Neural cell (in vitro differentiated cells): Measurements from ENCODE around the gene CAMKMT. TPM values are rescaled to one million over a fixed set of nuclear protein-coding genes. Genes with fewer than 3 reads are reported as not detected.

Experiments used
- H2AFZ ChIP-seq: fragments of 200-600, 300-800 bp; sonication (generic), shearing (Covaris generic); 2 replicates; pipeline ENCODE4 v1.6.0; 2014; ENCODE audit warnings: low read depth, mild to moderate bottlenecking, antibody characterized with exemption, low read length, moderate library complexity
- H3F3A ChIP-seq: fragments of 200-600 bp; shearing (Covaris generic); 2 replicates; pipeline ENCODE4 v1.6.1; 2016; ENCODE audit warnings: mild to moderate bottlenecking, moderate library complexity, mixed read lengths, antibody characterized with exemption, low read length; ENCODE audit not compliant: insufficient read depth, poor library complexity, severe bottlenecking
- H3K27ac ChIP-seq: fragments of 200-600, 300-800 bp; sonication (generic), shearing (Covaris generic); 2 replicates; pipeline ENCODE4 v1.5.1; 2014; ENCODE audit warnings: mild to moderate bottlenecking, low read length, moderate library complexity
- H3K27me3 ChIP-seq: fragments of 300-800, 200-600 bp; sonication (generic), shearing (Covaris generic); 2 replicates; pipeline ENCODE4 v1.6.0; 2014; ENCODE audit warnings: mild to moderate bottlenecking, low read depth, low read length, moderate library complexity; ENCODE audit not compliant: insufficient read depth
- H3K36me3 ChIP-seq: fragments of 300-800, 200-600 bp; sonication (generic), shearing (Covaris generic); 2 replicates; pipeline ENCODE4 v1.5.1; 2014; ENCODE audit warnings: mild to moderate bottlenecking, antibody characterized with exemption, low read length, moderate library complexity; ENCODE audit not compliant: insufficient read depth
- H3K4me2 ChIP-seq: fragments of 300-800, 200-600 bp; sonication (generic), shearing (Covaris generic); 2 replicates; pipeline ENCODE4 v1.6.0; 2014; ENCODE audit warnings: mild to moderate bottlenecking, low read length
- H3K4me3 ChIP-seq: fragments of 300-800, 200-600 bp; sonication (generic), shearing (Covaris generic); 2 replicates; pipeline ENCODE4 v1.5.1; 2014; ENCODE audit warnings: mild to moderate bottlenecking, low read length, moderate library complexity
- H3K79me2 ChIP-seq: fragments of 200-600 bp; shearing (Covaris generic); replicated peaks from 2 replicates; pipeline ENCODE4 v1.6.0; 2014; ENCODE audit warnings: mild to moderate bottlenecking, low read length, moderate library complexity; ENCODE audit not compliant: insufficient read depth
- H3K9ac ChIP-seq: fragments of 300-800, 200-600 bp; sonication (generic), shearing (Covaris generic); 2 replicates; pipeline ENCODE4 v1.6.1; 2016; ENCODE audit warnings: mild to moderate bottlenecking, low read length, mixed read lengths
- H3K9me2 ChIP-seq: fragments of 200-600 bp; shearing (Covaris generic); 2 replicates; pipeline ENCODE4 v1.6.1; 2016; ENCODE audit warnings: mild to moderate bottlenecking, low read length, mixed read lengths; ENCODE audit not compliant: insufficient read depth
- H3K9me3 ChIP-seq: fragments of 200-600, 300-800 bp; sonication (generic), shearing (Covaris generic); 2 replicates; pipeline ENCODE4 v1.6.1; 2016; ENCODE audit warnings: mild to moderate bottlenecking, mixed run types, low read length, moderate library complexity, mixed read lengths
- H4K20me1 ChIP-seq: fragments of 200-600 bp; shearing (Covaris generic); 2 replicates; pipeline ENCODE4 v1.6.1; 2016; ENCODE audit warnings: mild to moderate bottlenecking, mixed run types; ENCODE audit not compliant: insufficient read depth
- EP300 ChIP-seq: fragments of 450-650 bp; conservative IDR thresholded peaks from 2 replicates; pipeline ENCODE4 v1.6.1; 2014; ENCODE audit warnings: antibody characterized with exemption, mild to moderate bottlenecking, moderate library complexity; ENCODE audit not compliant: poor library complexity, severe bottlenecking
- EZH2 ChIP-seq: fragments of 200-600, 300-800 bp; shearing (Covaris generic), sonication (generic); IDR thresholded peaks from 2 replicates; pipeline ENCODE4 v1.6.1; 2014; ENCODE audit warnings: antibody characterized with exemption, low read length, borderline replicate concordance, mild to moderate bottlenecking; ENCODE audit not compliant: insufficient read depth, poor library complexity, severe bottlenecking
- MXI1 ChIP-seq: fragments of 450-650 bp; conservative IDR thresholded peaks from 2 replicates; pipeline ENCODE4 v1.6.1; 2014; ENCODE audit warnings: antibody characterized with exemption, mild to moderate bottlenecking; ENCODE audit not compliant: poor library complexity, severe bottlenecking
- POLR2AphosphoS5 ChIP-seq: IDR thresholded peaks from 2 replicates; pipeline ENCODE4 v1.6.1; 2012
- RAD21 ChIP-seq: fragments of 450-650 bp; conservative IDR thresholded peaks from 2 replicates; pipeline ENCODE4 v1.6.1; 2014; ENCODE audit warnings: antibody characterized with exemption, mild to moderate bottlenecking, moderate library complexity
- SMC3 ChIP-seq: fragments of 450-650 bp; conservative IDR thresholded peaks from 2 replicates; pipeline ENCODE4 v1.6.1; 2014; ENCODE audit warnings: antibody characterized with exemption, mild to moderate bottlenecking, moderate library complexity; ENCODE audit not compliant: poor library complexity
- TAF1 ChIP-seq: IDR thresholded peaks from 2 replicates; pipeline ENCODE4 v1.6.1; 2012; ENCODE audit warnings: low read depth
- polyA plus RNA-seq: library from polyadenylated mRNA; depleted of rRNA; stranded (reverse); fragments of >200 nt; gene quantifications from 2 replicates; pipeline ENCODE4 v1.2.3, GENCODE V29; 2014
- TF ChIP-seq, protein P1 (sequence below): fragments of 450-650 bp; IDR thresholded peaks from 2 replicates; pipeline ENCODE4 v1.5.1; 2014; ENCODE audit warnings: antibody characterized with exemption, mild to moderate bottlenecking, moderate library complexity; ENCODE audit not compliant: poor library complexity, severe bottlenecking
- TF ChIP-seq, protein P2 (sequence below): IDR thresholded peaks from 2 replicates; pipeline ENCODE4 v1.6.1; 2012; ENCODE audit warnings: borderline replicate concordance

The CAMKMT gene
- polyA plus RNA-seq, 1 donor from 2014 or later, result 5.1 TPM

DNA sequence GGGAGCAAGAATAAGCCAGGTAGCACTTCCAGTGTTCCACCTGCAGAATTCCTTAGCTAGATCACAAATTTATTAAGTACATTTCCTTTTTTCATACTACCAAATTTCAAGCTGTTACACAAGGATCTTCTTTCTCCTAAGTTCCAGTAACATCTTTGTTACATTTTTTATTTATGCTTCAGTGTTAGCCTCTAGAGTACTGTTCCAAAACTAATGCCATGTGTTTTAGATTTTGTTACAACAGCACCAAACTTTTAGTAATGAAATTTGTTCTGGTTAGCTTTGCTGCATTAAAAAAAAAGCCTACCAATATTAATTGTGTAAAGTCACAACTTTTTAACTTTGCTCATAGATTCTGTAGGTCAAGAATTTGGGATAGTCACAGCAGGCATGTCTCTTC lies 161.1 kb downstream of the CAMKMT start:
- Histone ChIP-seq H3K9me2 (no peaks in the 10 kb centered on the region), H3K27ac (no peak overlapping the region), H3K9ac (no peak overlapping the region), H3K36me3 (no peaks in the 10 kb centered on the region), H3K27me3 (no peaks in the 10 kb centered on the region), H3K79me2 (no peaks in the 10 kb centered on the region), H2AFZ (no peak overlapping the region), H4K20me1 (no peaks in the 10 kb centered on the region), H3F3A (no peaks in the 10 kb centered on the region), H3K4me3 (no peak overlapping the region), H3K9me3 (no peaks in the 10 kb centered on the region), H3K4me2 (no peak overlapping the region)
- TF ChIP-seq EP300, result no peak
- no peak for TF ChIP-seq POLR2AphosphoS5
- TF ChIP-seq MXI1, result no peak
- no peak for TF ChIP-seq RAD21
- TF ChIP-seq SMC3, result no peak
- TF ChIP-seq TAF1, result no peak
- TF ChIP-seq EZH2, result no peak
- TF ChIP-seq, protein P1, sequence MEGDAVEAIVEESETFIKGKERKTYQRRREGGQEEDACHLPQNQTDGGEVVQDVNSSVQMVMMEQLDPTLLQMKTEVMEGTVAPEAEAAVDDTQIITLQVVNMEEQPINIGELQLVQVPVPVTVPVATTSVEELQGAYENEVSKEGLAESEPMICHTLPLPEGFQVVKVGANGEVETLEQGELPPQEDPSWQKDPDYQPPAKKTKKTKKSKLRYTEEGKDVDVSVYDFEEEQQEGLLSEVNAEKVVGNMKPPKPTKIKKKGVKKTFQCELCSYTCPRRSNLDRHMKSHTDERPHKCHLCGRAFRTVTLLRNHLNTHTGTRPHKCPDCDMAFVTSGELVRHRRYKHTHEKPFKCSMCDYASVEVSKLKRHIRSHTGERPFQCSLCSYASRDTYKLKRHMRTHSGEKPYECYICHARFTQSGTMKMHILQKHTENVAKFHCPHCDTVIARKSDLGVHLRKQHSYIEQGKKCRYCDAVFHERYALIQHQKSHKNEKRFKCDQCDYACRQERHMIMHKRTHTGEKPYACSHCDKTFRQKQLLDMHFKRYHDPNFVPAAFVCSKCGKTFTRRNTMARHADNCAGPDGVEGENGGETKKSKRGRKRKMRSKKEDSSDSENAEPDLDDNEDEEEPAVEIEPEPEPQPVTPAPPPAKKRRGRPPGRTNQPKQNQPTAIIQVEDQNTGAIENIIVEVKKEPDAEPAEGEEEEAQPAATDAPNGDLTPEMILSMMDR, result no peak
- TF ChIP-seq, protein P2, sequence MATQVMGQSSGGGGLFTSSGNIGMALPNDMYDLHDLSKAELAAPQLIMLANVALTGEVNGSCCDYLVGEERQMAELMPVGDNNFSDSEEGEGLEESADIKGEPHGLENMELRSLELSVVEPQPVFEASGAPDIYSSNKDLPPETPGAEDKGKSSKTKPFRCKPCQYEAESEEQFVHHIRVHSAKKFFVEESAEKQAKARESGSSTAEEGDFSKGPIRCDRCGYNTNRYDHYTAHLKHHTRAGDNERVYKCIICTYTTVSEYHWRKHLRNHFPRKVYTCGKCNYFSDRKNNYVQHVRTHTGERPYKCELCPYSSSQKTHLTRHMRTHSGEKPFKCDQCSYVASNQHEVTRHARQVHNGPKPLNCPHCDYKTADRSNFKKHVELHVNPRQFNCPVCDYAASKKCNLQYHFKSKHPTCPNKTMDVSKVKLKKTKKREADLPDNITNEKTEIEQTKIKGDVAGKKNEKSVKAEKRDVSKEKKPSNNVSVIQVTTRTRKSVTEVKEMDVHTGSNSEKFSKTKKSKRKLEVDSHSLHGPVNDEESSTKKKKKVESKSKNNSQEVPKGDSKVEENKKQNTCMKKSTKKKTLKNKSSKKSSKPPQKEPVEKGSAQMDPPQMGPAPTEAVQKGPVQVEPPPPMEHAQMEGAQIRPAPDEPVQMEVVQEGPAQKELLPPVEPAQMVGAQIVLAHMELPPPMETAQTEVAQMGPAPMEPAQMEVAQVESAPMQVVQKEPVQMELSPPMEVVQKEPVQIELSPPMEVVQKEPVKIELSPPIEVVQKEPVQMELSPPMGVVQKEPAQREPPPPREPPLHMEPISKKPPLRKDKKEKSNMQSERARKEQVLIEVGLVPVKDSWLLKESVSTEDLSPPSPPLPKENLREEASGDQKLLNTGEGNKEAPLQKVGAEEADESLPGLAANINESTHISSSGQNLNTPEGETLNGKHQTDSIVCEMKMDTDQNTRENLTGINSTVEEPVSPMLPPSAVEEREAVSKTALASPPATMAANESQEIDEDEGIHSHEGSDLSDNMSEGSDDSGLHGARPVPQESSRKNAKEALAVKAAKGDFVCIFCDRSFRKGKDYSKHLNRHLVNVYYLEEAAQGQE, result no peak

DNA sequence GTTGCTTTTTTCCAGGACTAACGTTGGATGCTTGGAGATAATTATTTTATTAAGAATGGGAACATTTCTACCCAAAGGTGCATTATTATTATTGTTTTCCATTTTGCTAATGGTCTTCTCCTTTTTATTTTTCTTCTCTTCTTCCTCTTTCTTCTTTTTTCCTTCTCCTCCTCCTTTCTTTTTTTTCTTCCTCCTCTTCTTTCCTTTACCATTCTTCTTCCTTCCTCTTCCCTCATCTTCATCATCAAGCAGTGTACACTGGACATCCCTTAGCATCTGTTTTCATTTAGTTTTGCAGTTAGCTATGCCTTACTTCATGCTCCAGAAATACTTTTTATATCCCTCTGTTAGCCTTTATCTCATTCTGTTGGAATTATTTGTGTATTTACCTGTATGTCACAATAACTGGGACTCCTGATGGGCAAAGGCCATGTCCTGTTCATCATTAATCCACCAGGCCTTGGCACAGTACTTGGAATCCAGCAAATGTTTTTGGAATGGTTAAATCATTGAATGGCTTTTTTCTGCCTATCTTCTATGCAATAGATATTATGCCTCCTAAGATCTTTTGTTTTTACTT lies 162.7 kb downstream of the CAMKMT start:
- Histone ChIP-seq H3K9ac (no peak overlapping the region), H3K9me2 (no peaks in the 10 kb centered on the region), H4K20me1 (no peaks in the 10 kb centered on the region), H3K4me2 (no peak overlapping the region), H3F3A (no peaks in the 10 kb centered on the region), H3K27ac (no peak overlapping the region), H3K27me3 (no peaks in the 10 kb centered on the region), H3K4me3 (no peak overlapping the region), H3K9me3 (no peaks in the 10 kb centered on the region), H3K79me2 (no peaks in the 10 kb centered on the region), H3K36me3 (no peaks in the 10 kb centered on the region), H2AFZ (no peak overlapping the region)
- TF ChIP-seq, protein P2, result no peak
- TF ChIP-seq EP300 (no peak), EZH2 (no peak), POLR2AphosphoS5 (no peak), TAF1 (no peak), SMC3 (no peak), RAD21 (no peak), MXI1 (no peak)
- TF ChIP-seq, protein P1, result no peak
